ENCODE data around the gene ASIC4.

The ASIC4 gene

DNA sequence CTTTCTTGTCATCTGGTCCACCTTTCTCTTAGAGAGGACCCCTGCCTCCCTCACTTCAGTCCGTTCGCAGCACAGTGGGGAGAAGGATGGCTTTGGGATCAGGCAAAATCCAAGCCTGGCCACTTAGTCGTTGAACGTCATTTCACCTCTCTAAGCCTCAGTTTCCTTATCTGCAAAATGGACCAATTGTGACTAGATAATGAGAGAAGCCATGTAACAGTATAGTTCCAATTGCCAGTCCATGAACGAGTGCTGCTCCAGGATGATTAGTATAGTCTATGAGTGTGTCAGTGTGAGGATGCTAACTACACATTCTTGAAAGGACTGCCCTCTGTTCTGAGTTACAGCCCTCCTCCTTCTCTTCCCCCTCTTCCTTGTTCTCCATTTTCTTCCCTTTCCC, 58.9 kb downstream of the ASIC4 start:
- TF ChIP-seq, protein P1, sequence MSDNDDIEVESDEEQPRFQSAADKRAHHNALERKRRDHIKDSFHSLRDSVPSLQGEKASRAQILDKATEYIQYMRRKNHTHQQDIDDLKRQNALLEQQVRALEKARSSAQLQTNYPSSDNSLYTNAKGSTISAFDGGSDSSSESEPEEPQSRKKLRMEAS (IDR thresholded peaks at IDR 0.05; ENCODE audit: low read depth, low read length): no peak
- TF ChIP-seq, protein P2, sequence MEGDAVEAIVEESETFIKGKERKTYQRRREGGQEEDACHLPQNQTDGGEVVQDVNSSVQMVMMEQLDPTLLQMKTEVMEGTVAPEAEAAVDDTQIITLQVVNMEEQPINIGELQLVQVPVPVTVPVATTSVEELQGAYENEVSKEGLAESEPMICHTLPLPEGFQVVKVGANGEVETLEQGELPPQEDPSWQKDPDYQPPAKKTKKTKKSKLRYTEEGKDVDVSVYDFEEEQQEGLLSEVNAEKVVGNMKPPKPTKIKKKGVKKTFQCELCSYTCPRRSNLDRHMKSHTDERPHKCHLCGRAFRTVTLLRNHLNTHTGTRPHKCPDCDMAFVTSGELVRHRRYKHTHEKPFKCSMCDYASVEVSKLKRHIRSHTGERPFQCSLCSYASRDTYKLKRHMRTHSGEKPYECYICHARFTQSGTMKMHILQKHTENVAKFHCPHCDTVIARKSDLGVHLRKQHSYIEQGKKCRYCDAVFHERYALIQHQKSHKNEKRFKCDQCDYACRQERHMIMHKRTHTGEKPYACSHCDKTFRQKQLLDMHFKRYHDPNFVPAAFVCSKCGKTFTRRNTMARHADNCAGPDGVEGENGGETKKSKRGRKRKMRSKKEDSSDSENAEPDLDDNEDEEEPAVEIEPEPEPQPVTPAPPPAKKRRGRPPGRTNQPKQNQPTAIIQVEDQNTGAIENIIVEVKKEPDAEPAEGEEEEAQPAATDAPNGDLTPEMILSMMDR (IDR thresholded peaks at IDR 0.05; ENCODE audit: low read depth, low read length): no peak
- TF ChIP-seq MYC (IDR thresholded peaks at IDR 0.05; ENCODE audit: low read depth, low read length) (no peak), POLR2A (IDR thresholded peaks at IDR 0.05; ENCODE audit: extremely low read depth, insufficient read length) (no peak)
- no peak for DNase-seq (ENCODE audit: low read depth)
- H3K4me3 ChIP-seq (ENCODE audit: low read depth, low read length): no peak overlapping the region

DNA sequence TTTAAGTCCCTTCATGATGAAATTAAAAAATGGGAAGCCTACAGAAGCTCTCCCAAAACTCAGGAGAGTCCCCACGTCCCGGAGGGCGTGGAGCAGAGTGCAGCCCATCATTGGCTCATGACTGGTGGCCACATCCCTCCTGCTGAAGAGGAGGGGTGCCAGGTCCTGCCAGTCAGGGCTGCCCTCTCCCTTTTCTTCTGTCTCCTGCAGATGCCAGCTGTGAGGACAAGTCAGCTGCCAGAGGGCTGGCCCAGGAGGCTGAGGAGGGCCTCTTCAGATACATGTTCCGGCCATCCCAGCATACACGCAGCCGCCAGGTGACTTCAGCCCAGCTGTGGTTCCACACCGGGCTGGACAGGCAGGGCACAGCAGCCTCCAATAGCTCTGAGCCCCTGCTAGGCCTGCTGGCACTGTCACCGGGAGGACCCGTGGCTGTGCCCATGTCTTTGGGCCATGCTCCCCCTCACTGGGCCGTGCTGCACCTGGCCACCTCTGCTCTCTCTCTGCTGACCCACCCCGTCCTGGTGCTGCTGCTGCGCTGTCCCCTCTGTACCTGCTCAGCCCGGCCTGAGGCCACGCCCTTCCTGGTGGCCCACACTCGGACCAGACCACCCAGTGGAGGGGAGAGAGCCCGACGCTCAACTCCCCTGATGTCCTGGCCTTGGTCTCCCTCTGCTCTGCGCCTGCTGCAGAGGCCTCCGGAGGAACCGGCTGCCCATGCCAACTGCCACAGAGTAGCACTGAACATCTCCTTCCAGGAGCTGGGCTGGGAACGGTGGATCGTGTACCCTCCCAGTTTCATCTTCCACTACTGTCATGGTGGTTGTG, 60.4 kb downstream of the ASIC4 start:
- DNase-seq (ENCODE audit: low read depth): no peak
- no peak overlapping the region for H3K4me3 ChIP-seq (ENCODE audit: low read depth, low read length)
- TF ChIP-seq, protein P1 (IDR thresholded peaks at IDR 0.05; ENCODE audit: low read depth, low read length): no peak
- TF ChIP-seq MYC (IDR thresholded peaks at IDR 0.05; ENCODE audit: low read depth, low read length): no peak
- TF ChIP-seq, protein P2 (IDR thresholded peaks at IDR 0.05; ENCODE audit: low read depth, low read length): no peak
- TF ChIP-seq POLR2A (IDR thresholded peaks at IDR 0.05; ENCODE audit: extremely low read depth, insufficient read length): no peak

DNA sequence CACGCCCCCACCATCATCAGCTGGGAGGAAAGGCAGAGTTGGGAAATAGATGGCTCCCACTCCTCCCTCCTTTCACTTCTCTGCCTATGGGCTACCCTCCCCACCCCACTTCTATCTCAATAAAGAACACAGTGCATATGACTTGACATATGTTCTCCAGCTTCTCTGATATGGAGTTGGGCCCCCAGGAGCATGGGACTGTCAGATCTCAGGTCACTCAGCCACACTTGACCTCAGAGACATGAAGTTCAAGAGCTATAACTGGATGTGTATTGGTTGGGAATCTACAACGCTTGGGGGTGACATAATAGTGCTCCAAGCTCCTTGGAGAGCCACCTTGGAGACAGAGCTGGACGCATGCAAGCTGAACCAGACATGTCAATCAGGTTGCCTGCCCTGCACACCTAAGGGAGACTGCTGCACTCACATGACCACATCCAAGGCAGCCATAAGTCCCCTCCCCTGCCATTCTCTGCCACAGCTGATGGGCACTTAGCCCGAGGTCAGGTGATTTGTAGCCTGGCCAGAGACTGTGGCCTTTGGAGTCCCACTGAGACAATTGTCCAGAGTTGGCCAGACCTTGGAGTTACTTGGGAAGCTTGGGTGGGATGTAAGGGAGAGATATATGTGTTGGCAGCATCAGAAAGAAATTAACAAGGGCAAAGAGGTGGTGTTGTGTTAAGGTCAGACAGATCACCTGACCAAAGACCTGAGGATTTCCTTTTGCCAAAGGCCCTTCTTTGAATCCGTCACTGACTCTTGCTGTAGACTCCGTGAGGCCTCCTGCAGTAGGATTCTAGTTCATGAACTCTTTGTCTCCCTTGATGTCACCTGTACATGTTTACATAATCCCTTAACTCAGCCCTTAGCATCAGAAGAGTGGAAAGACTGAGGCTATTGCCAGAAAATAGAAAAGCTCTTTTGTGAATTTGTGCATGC, 61.6 kb downstream of the ASIC4 start:
- TF ChIP-seq POLR2A (IDR thresholded peaks at IDR 0.05; ENCODE audit: extremely low read depth, insufficient read length) (no peak), MYC (IDR thresholded peaks at IDR 0.05; ENCODE audit: low read depth, low read length) (no peak)
- TF ChIP-seq, protein P2 (IDR thresholded peaks at IDR 0.05; ENCODE audit: low read depth, low read length): no peak
- TF ChIP-seq, protein P1 (IDR thresholded peaks at IDR 0.05; ENCODE audit: low read depth, low read length): no peak
- no peak for DNase-seq (ENCODE audit: low read depth)
- H3K4me3 ChIP-seq (ENCODE audit: low read depth, low read length): no peak overlapping the region

DNA sequence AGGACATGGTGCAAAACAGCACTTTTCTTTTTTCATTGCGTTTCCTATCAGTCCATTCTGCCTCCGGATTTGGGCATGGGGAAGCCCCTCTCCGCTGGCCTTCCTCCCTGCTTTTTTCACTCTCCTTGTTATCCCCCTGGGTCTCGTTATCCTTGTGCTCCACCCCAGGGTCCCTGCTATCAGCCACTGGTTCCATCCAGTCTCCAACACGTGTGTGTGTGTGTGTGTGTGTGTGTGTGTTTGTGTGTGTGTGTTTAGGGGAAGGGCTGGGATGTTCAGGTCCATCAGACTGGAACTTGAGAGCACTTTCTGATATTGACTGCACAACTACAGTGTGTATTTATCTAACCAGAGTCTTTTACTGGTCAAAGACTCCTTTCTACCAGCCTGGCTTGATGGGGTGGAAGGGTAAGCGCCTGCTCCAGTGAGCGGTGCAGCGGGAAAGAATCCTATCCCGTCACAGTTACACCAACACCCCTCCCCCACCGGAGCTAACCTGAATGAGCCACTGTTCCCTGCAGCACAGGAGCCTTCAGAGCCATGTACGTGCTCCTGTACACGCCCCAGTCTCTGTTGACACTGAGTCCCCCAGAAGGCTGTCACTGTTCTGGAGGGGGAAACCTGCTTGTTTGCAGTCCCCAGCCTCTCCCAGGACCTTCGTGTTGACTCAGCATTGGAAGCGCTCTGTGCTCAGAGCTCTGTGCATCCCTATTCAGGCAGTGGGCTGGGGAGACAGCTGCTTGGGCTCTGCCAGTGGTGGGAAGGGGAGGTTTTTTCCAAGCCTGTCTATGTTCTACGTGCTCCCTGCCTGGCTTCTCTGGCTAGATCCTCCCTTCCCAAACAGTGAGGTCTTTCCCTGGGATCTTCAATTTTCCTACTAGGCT, 62.5 kb downstream of the ASIC4 start:
- no peak overlapping the region for H3K4me3 ChIP-seq (ENCODE audit: low read depth, low read length)
- DNase-seq (ENCODE audit: low read depth): no peak
- TF ChIP-seq POLR2A (IDR thresholded peaks at IDR 0.05; ENCODE audit: extremely low read depth, insufficient read length) (no peak), MYC (IDR thresholded peaks at IDR 0.05; ENCODE audit: low read depth, low read length) (no peak)
- TF ChIP-seq, protein P1 (IDR thresholded peaks at IDR 0.05; ENCODE audit: low read depth, low read length): no peak
- TF ChIP-seq, protein P2 (IDR thresholded peaks at IDR 0.05; ENCODE audit: low read depth, low read length): no peak
